ENCODE results near the gene LBX1. TPM values are rescaled to one million over a fixed set of nuclear protein-coding genes. Genes with fewer than 3 reads are reported as not detected.

The LBX1 gene
- total and polyA plus RNA-seq, 2 donors: 0.11 TPM; not detected in 1

DNA sequence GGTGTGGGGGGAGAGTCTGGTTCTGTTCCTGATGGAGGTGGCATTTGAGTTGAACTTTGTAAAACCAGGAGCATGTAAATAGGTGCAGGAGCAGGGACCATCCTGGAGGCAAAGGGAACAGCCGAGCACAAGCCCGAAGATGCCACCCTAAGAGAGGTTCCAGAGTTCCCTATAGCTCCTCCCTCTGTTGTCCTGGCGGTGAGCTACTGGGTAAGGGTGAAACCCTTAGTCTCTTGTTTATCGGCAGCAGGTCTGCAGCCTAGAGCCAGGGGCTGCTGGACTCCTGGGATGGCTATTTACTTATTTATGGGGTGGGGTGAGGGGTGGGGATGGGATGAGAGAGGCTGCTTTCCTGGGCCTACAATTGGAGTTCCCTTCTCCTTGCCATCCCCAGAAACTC, 6.5 kb upstream of the LBX1 start:
- Histone ChIP-seq H3K9me3 (ENCODE audit: control insufficient read depth in 2 of 2, insufficient read depth in 1 of 2, low read length in 1 of 2) (peaks cover 2 to 10% of the 10 kb centered on the region in 2 donors), H3K36me3 (ENCODE audit: control insufficient read depth in 2 of 2, insufficient read depth in 2 of 2, low read length in 1 of 2) (no peaks in the 10 kb centered on the region), H3K27me3 (ENCODE audit: control insufficient read depth in 2 of 2, insufficient read depth in 1 of 2, low read length in 1 of 2) (peaks cover 93 to 99% of the 10 kb centered on the region in 2 donors), H3K4me1 (ENCODE audit: control insufficient read depth in 2 of 2, insufficient read depth in 2 of 2, low read length in 2 of 2) (no peaks in the 10 kb centered on the region), H3K27ac (ENCODE audit: low read depth in 1 of 2, low read length in 1 of 2) (no peak overlapping the region), H3K4me3 (ENCODE audit: low read length in 2 of 2) (no peak overlapping the region)
- no peak for DNase-seq (ENCODE audit: low read depth in 6 of 9, low spot score in 9 of 9)
- 10% methylated on average over 4 of the region's 4 CpGs for WGBS

DNA sequence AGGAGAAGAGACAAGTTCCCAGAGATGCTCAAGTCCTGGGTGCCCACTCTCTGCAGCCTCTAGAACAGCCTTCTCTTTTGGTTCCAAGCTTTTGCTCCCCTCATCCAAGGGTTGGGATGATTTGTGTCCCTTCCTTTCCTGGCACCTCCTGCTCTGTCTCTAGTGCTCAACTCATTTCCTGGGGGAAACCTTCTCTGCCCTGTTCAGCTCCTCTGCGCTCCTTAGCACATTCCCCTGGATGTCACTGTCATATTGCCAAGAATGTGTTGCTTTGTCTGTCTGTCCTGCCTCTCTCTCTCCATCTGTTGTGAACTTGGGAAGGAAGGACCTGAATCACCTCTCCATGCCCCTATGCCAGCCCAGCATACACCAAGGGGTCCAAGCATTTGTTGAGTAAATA, 5.1 kb upstream of the LBX1 start:
- WGBS: 52% methylated on average over 1 of the region's 1 CpG

DNA sequence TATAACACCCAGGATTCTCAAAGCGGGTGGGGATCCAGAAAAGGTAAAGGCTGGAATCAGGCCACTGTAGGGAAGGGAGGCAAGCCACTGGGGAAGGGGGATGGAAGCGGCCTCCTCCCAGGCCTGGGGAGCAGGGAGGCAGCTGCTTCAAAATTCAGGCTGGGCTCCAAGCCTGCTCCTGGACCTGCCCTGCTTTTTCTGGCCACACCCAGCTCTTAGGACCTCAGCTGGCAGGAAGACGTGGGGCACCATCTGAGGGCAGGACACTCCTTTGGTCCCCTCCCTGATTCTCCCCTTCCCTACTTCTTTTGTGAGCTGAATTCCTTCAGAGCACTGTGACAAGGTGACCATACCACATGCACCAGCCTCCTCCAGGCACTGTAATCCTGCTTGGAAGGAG, 4.6 kb upstream of the LBX1 start:
- WGBS: 12% methylated on average over 3 of the region's 3 CpGs
- no peaks in the 10 kb centered on the region for H3K36me3 ChIP-seq (ENCODE audit: control insufficient read depth in 2 of 2, insufficient read depth in 2 of 2, low read length in 1 of 2)
- H3K9me3 ChIP-seq (ENCODE audit: control insufficient read depth in 2 of 2, insufficient read depth in 1 of 2, low read length in 1 of 2): peaks cover 2 to 10% of the 10 kb centered on the region in 2 donors
- no peak overlapping the region for H3K27ac ChIP-seq (ENCODE audit: low read depth in 1 of 2, low read length in 1 of 2)
- H3K4me3 ChIP-seq (ENCODE audit: low read length in 2 of 2): no peak overlapping the region
- H3K27me3 ChIP-seq (ENCODE audit: control insufficient read depth in 2 of 2, insufficient read depth in 1 of 2, low read length in 1 of 2): peaks cover 97 to 100% of the 10 kb centered on the region in 2 donors
- no peak for DNase-seq (ENCODE audit: low read depth in 6 of 9, low spot score in 9 of 9)
- H3K4me1 ChIP-seq (ENCODE audit: control insufficient read depth in 2 of 2, insufficient read depth in 2 of 2, low read length in 2 of 2): peaks cover 0 to 2% of the 10 kb centered on the region in 2 donors

More for the DNA sequence above, 5.1 kb upstream of the LBX1 start:
- Histone ChIP-seq H3K4me1 (ENCODE audit: control insufficient read depth in 2 of 2, insufficient read depth in 2 of 2, low read length in 2 of 2) (peaks cover 0 to 1% of the 10 kb centered on the region in 2 donors), H3K36me3 (ENCODE audit: control insufficient read depth in 2 of 2, insufficient read depth in 2 of 2, low read length in 1 of 2) (no peaks in the 10 kb centered on the region), H3K27ac (ENCODE audit: low read depth in 1 of 2, low read length in 1 of 2) (no peak overlapping the region), H3K4me3 (ENCODE audit: low read length in 2 of 2) (no peak overlapping the region), H3K27me3 (ENCODE audit: control insufficient read depth in 2 of 2, insufficient read depth in 1 of 2, low read length in 1 of 2) (peaks cover 97 to 100% of the 10 kb centered on the region in 2 donors), H3K9me3 (ENCODE audit: control insufficient read depth in 2 of 2, insufficient read depth in 1 of 2, low read length in 1 of 2) (peaks cover 2 to 10% of the 10 kb centered on the region in 2 donors)
- no peak for DNase-seq (ENCODE audit: low read depth in 6 of 9, low spot score in 9 of 9)

- Histone ChIP-seq H3K9me3 (ENCODE audit: control insufficient read depth in 2 of 2, insufficient read depth in 1 of 2, low read length in 1 of 2) (peaks cover 2 to 9% of the 10 kb centered on the region in 2 donors), H3K27ac (ENCODE audit: low read depth in 1 of 2, low read length in 1 of 2) (no peak overlapping the region), H3K4me3 (ENCODE audit: low read length in 2 of 2) (no peak overlapping the region), H3K4me1 (ENCODE audit: control insufficient read depth in 2 of 2, insufficient read depth in 2 of 2, low read length in 2 of 2) (peaks cover 0 to 2% of the 10 kb centered on the region in 2 donors), H3K27me3 (ENCODE audit: control insufficient read depth in 2 of 2, insufficient read depth in 1 of 2, low read length in 1 of 2) (peaks cover 97 to 99% of the 10 kb centered on the region in 2 donors), H3K36me3 (ENCODE audit: control insufficient read depth in 2 of 2, insufficient read depth in 2 of 2, low read length in 1 of 2) (no peaks in the 10 kb centered on the region)
- DNase-seq (ENCODE audit: low read depth in 6 of 9, low spot score in 9 of 9): no peak
- WGBS: 34% methylated on average over 1 of the region's 1 CpG
Measured at GRCh38 chr10:101233443-101233842, 4.2 kb upstream of the LBX1 start.

- 20% methylated on average over 12 of the region's 12 CpGs for WGBS
- DNase-seq (ENCODE audit: low read depth in 6 of 9, low spot score in 9 of 9): no peak
- Histone ChIP-seq H3K4me3 (ENCODE audit: low read length in 2 of 2) (no peak overlapping the region), H3K27ac (ENCODE audit: low read depth in 1 of 2, low read length in 1 of 2) (no peak overlapping the region), H3K27me3 (ENCODE audit: control insufficient read depth in 2 of 2, insufficient read depth in 1 of 2, low read length in 1 of 2) (peaks cover 97 to 99% of the 10 kb centered on the region in 2 donors), H3K4me1 (ENCODE audit: control insufficient read depth in 2 of 2, insufficient read depth in 2 of 2, low read length in 2 of 2) (peaks cover 0 to 2% of the 10 kb centered on the region in 2 donors), H3K9me3 (ENCODE audit: control insufficient read depth in 2 of 2, insufficient read depth in 1 of 2, low read length in 1 of 2) (peaks cover 2 to 3% of the 10 kb centered on the region in 2 donors), H3K36me3 (ENCODE audit: control insufficient read depth in 2 of 2, insufficient read depth in 2 of 2, low read length in 1 of 2) (no peaks in the 10 kb centered on the region)
Measured at GRCh38 chr10:101231912-101232689, 2.8 kb upstream of the LBX1 start.

- H3K27me3 ChIP-seq (ENCODE audit: control insufficient read depth in 2 of 2, insufficient read depth in 1 of 2, low read length in 1 of 2): peaks cover 96 to 99% of the 10 kb centered on the region in 2 donors
- whole genome bisulfite sequencing: 48% methylated on average over 7 of the region's 7 CpGs
Measured at GRCh38 chr10:101231092-101231491, 1.8 kb upstream of the LBX1 start.

GRCh38 chr10:101230183-101230917, 1.1 kb upstream of the LBX1 start:
- Histone ChIP-seq H3K27me3 (ENCODE audit: control insufficient read depth in 2 of 2, insufficient read depth in 1 of 2, low read length in 1 of 2) (peaks cover 95 to 99% of the 10 kb centered on the region in 2 donors), H3K4me1 (ENCODE audit: control insufficient read depth in 2 of 2, insufficient read depth in 2 of 2, low read length in 2 of 2) (peaks cover 2 to 6% of the 10 kb centered on the region in 2 donors), H3K9me3 (ENCODE audit: control insufficient read depth in 2 of 2, insufficient read depth in 1 of 2, low read length in 1 of 2) (no peaks in the 10 kb centered on the region), H3K4me3 (ENCODE audit: low read length in 2 of 2) (no peak overlapping the region), H3K36me3 (ENCODE audit: control insufficient read depth in 2 of 2, insufficient read depth in 2 of 2, low read length in 1 of 2) (no peaks in the 10 kb centered on the region), H3K27ac (ENCODE audit: low read depth in 1 of 2, low read length in 1 of 2) (no peak overlapping the region)
- 4% methylated on average over 31 of the region's 31 CpGs for WGBS
- DNase-seq (ENCODE audit: low read depth in 6 of 9, low spot score in 9 of 9): no peak

More at GRCh38 chr10:101231092-101231491, 1.8 kb upstream of the LBX1 start:
- Histone ChIP-seq H3K4me1 (ENCODE audit: control insufficient read depth in 2 of 2, insufficient read depth in 2 of 2, low read length in 2 of 2) (peaks cover 2 to 3% of the 10 kb centered on the region in 2 donors), H3K36me3 (ENCODE audit: control insufficient read depth in 2 of 2, insufficient read depth in 2 of 2, low read length in 1 of 2) (no peaks in the 10 kb centered on the region), H3K9me3 (ENCODE audit: control insufficient read depth in 2 of 2, insufficient read depth in 1 of 2, low read length in 1 of 2) (no peaks in the 10 kb centered on the region), H3K4me3 (ENCODE audit: low read length in 2 of 2) (no peak overlapping the region), H3K27ac (ENCODE audit: low read depth in 1 of 2, low read length in 1 of 2) (no peak overlapping the region)
- DNase-seq (ENCODE audit: low read depth in 6 of 9, low spot score in 9 of 9): no peak

- 3% methylated on average over 34 of the region's 34 CpGs for WGBS
- Histone ChIP-seq H3K27me3 (ENCODE audit: control insufficient read depth in 2 of 2, insufficient read depth in 1 of 2, low read length in 1 of 2) (peaks cover 95 to 99% of the 10 kb centered on the region in 2 donors), H3K36me3 (ENCODE audit: control insufficient read depth in 2 of 2, insufficient read depth in 2 of 2, low read length in 1 of 2) (no peaks in the 10 kb centered on the region), H3K9me3 (ENCODE audit: control insufficient read depth in 2 of 2, insufficient read depth in 1 of 2, low read length in 1 of 2) (no peaks in the 10 kb centered on the region), H3K27ac (ENCODE audit: low read depth in 1 of 2, low read length in 1 of 2) (no peak overlapping the region), H3K4me1 (ENCODE audit: control insufficient read depth in 2 of 2, insufficient read depth in 2 of 2, low read length in 2 of 2) (peaks cover 2 to 9% of the 10 kb centered on the region in 2 donors), H3K4me3 (ENCODE audit: low read length in 2 of 2) (no peak overlapping the region)
- no peak for DNase-seq (ENCODE audit: low read depth in 6 of 9, low spot score in 9 of 9)
Measured at GRCh38 chr10:101228966-101229265, 347 bp downstream of the LBX1 start.

Measured in thymus (tissue), 11 donors.